Measurements from ENCODE around the gene GLMN. TPM values are rescaled to one million over a fixed set of nuclear protein-coding genes. Genes with fewer than 3 reads are reported as not detected.
A peak's percentile ranks its signal among the peaks of the same experiment; 100 is the strongest.

The GLMN gene
- total and polyA plus RNA-seq, 2 donors from 2014 or later: 6.4 to 7.9 TPM

- Histone ChIP-seq H3K4me3 (ENCODE audit: low read length in 3 of 3) (no peak overlapping the region), H3K27ac (ENCODE audit: low read depth in 2 of 2, low read length in 2 of 2) (no peak overlapping the region), H3K9me3 (ENCODE audit: control insufficient read depth in 2 of 3, insufficient read depth in 1 of 3, low read length in 3 of 3) (peaks cover 0 to 10% (median 2%) of the 10 kb centered on the region in 3 donors), H3K36me3 (ENCODE audit: control insufficient read depth in 2 of 3, insufficient read depth in 3 of 3, low read length in 3 of 3) (peaks cover 4 to 22% (median 14%) of the 10 kb centered on the region in 3 donors), H3K27me3 (ENCODE audit: control insufficient read depth, insufficient read depth, low read length) (no peaks in the 10 kb centered on the region), H3K4me1 (ENCODE audit: control insufficient read depth in 2 of 3, insufficient read depth in 2 of 3, low read depth in 1 of 3, low read length in 3 of 3) (no peaks in the 10 kb centered on the region), H3K9ac (ENCODE audit: low read length in 3 of 3) (no peak overlapping the region)
- intact Hi-C loops (cut with DNase I): no loop called here
- no peak for FAIRE-seq
- TF ChIP-seq CTCF (IDR thresholded peaks at IDR 0.05; ENCODE audit: borderline replicate concordance, extremely low read depth, insufficient read depth): no peak
- DNase-seq: no peak
Observed at GRCh38 chr1:92324784-92325183, 26.0 kb upstream of the GLMN start.

GRCh38 chr1:92323473-92324453 lies 25.0 kb upstream of the GLMN start:
- Histone ChIP-seq H3K9ac (ENCODE audit: low read length in 3 of 3) (no peak overlapping the region), H3K9me3 (ENCODE audit: control insufficient read depth in 2 of 3, insufficient read depth in 1 of 3, low read length in 3 of 3) (peaks cover 0 to 10% (median 2%) of the 10 kb centered on the region in 3 donors), H3K27me3 (ENCODE audit: control insufficient read depth, insufficient read depth, low read length) (no peaks in the 10 kb centered on the region), H3K27ac (ENCODE audit: low read depth in 2 of 2, low read length in 2 of 2) (no peak overlapping the region), H3K36me3 (ENCODE audit: control insufficient read depth in 2 of 3, insufficient read depth in 3 of 3, low read length in 3 of 3) (peaks cover 4 to 22% (median 13%) of the 10 kb centered on the region in 3 donors), H3K4me1 (ENCODE audit: control insufficient read depth in 2 of 3, insufficient read depth in 2 of 3, low read depth in 1 of 3, low read length in 3 of 3) (no peaks in the 10 kb centered on the region), H3K4me3 (ENCODE audit: low read length in 3 of 3) (no peak overlapping the region)
- FAIRE-seq (no peak), DNase-seq (no peak)
- no peak for TF ChIP-seq CTCF (IDR thresholded peaks at IDR 0.05; ENCODE audit: borderline replicate concordance, extremely low read depth, insufficient read depth)
- intact Hi-C loops (cut with DNase I): no loop called here

GRCh38 chr1:92317836-92318493 lies 19.2 kb upstream of the GLMN start:
- Histone ChIP-seq H3K4me3 (ENCODE audit: low read length in 3 of 3) (no peak overlapping the region), H3K27me3 (ENCODE audit: control insufficient read depth, insufficient read depth, low read length) (no peaks in the 10 kb centered on the region), H3K9ac (ENCODE audit: low read length in 3 of 3) (no peak overlapping the region), H3K27ac (ENCODE audit: low read depth in 2 of 2, low read length in 2 of 2) (no peak overlapping the region), H3K4me1 (ENCODE audit: control insufficient read depth in 2 of 3, insufficient read depth in 2 of 3, low read depth in 1 of 3, low read length in 3 of 3) (no peaks in the 10 kb centered on the region), H3K36me3 (ENCODE audit: control insufficient read depth in 2 of 3, insufficient read depth in 3 of 3, low read length in 3 of 3) (peaks cover 0 to 4% (median 0%) of the 10 kb centered on the region in 3 donors), H3K9me3 (ENCODE audit: control insufficient read depth in 2 of 3, insufficient read depth in 1 of 3, low read length in 3 of 3) (no peaks in the 10 kb centered on the region)
- FAIRE-seq (no peak), DNase-seq (peak in 1 of 5 donors; percentile 23)
- intact Hi-C loops (cut with DNase I): no loop called here
- no peak for TF ChIP-seq CTCF (IDR thresholded peaks at IDR 0.05; ENCODE audit: borderline replicate concordance, extremely low read depth, insufficient read depth)
